Measurements from ENCODE around the gene ZNF521.

Gene ZNF521

DNA sequence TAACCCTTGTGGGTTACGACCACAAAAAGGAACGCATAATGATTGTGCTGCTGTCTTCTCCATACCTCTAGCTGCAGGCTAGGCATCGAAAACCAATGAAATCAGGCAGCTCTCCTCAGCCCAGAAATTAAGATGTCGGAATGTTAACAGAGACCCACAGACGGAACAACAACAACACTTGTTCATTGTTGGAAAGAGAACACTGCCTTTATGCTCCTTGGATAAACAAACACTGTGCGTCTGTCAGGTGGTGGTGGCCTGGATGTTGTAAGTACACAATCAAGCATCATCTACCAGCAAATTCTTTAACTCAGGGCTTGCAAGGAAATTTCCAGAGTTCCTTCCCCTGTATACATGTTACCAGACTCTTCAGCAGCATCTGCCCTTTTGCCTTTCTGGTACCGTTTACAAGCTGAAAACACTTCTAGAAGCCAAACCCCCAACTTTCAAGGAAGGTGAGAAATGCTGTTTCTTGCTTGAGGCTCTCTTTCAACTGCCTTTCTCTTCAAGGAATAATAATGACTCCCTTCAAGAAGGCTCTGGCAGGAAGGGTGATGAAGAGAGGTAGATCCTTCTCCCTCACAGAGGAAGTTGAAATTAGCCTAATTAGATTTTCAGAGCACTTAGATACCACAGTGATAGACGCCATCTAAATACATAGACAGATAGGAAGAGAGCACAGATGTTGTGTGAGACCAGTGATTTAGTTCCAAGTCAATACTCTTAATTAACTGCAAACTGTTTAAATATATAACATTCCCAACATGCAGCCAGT is 332.7 kb downstream of the ZNF521 start:
- no peak for TF ChIP-seq CTCF (IDR thresholded peaks at IDR 0.05)

DNA sequence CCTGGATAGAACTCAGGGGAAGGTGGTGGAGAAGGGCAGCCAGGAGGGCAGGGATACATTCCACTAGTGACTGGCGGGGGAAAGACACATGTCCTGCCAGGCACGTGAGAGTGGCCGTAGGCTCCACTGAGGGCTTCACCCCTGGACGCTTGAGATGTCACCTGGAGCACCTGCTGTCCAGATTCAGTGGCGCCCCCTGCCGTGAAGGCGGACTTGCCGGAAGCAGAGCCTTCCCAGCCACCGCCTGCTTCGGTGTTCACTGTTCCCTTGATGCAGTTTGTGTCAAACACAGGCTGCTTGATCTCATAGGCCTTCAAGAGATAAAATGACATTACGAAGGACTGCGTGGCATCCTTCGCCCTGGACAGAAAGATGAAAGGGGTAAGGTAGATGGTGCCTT is 335.3 kb downstream of the ZNF521 start:
- no peak for TF ChIP-seq CTCF (IDR thresholded peaks at IDR 0.05)

GRCh38 chr18:25016181-25016580 is 335.8 kb downstream of the ZNF521 start:
- TF ChIP-seq CTCF (IDR thresholded peaks at IDR 0.05), result no peak
